Hepatocyte (in vitro differentiated cells): ENCODE data around the gene EXOC5. TPM values are rescaled to one million over a fixed set of nuclear protein-coding genes. Genes with fewer than 3 reads are reported as not detected.

Source experiments
- DNase-seq: peaks from one replicate; pipeline ENCODE4 v3.0.0-alpha.2; 2016; ENCODE audit warnings: low spot score
- H2AFZ ChIP-seq: fragments of 200-600 bp; sonication (generic); 2 replicates; pipeline ENCODE4 v1.6.0; 2016; ENCODE audit warnings: antibody characterized with exemption, mild to moderate bottlenecking
- H3K27ac ChIP-seq: fragments of 200-600 bp; sonication (generic); 2 replicates; pipeline ENCODE4 v1.5.1; 2016; ENCODE audit warnings: mild to moderate bottlenecking
- H3K27me3 ChIP-seq: fragments of 200-600 bp; sonication (generic); 2 replicates; pipeline ENCODE4 v1.6.1; 2016
- H3K36me3 ChIP-seq: fragments of 200-600 bp; sonication (generic); replicated peaks from 2 replicates; pipeline ENCODE4 v1.5.1; 2016; ENCODE audit warnings: low read depth; ENCODE audit not compliant: insufficient read depth
- H3K4me1 ChIP-seq: fragments of 200-600 bp; sonication (generic); 2 replicates; pipeline ENCODE4 v1.5.1; 2016; ENCODE audit warnings: mild to moderate bottlenecking, moderate library complexity; ENCODE audit not compliant: insufficient read depth
- H3K4me2 ChIP-seq: fragments of 200-600 bp; sonication (generic); 2 replicates; pipeline ENCODE4 v1.6.0; 2016
- H3K4me3 ChIP-seq: fragments of 200-600 bp; sonication (generic); 2 replicates; pipeline ENCODE4 v1.5.1; 2016; ENCODE audit warnings: mild to moderate bottlenecking
- H3K79me2 ChIP-seq: fragments of 200-600 bp; sonication (generic); 2 replicates; pipeline ENCODE4 v1.6.0; 2017; ENCODE audit warnings: mild to moderate bottlenecking
- H3K9me2 ChIP-seq: fragments of 200-600 bp; sonication (generic); replicated peaks from 2 replicates; pipeline ENCODE4 v1.6.0; 2017; ENCODE audit warnings: mild to moderate bottlenecking; ENCODE audit not compliant: insufficient read depth
- H3K9me3 ChIP-seq: fragments of 200-600 bp; sonication (generic); 2 replicates; pipeline ENCODE4 v1.5.1; 2016; ENCODE audit warnings: low read depth, mild to moderate bottlenecking
- H4K20me1 ChIP-seq: fragments of 200-600 bp; sonication (generic); 2 replicates; pipeline ENCODE4 v1.6.0; 2016; ENCODE audit warnings: mild to moderate bottlenecking; ENCODE audit not compliant: insufficient read depth, poor library complexity, severe bottlenecking
- CTCF ChIP-seq: fragments of 200-600 bp; sonication (generic); IDR thresholded peaks from 2 replicates; pipeline ENCODE4 v1.5.1; 2016; ENCODE audit warnings: antibody characterized with exemption, mild to moderate bottlenecking; ENCODE audit not compliant: poor library complexity
- EZH2 ChIP-seq: fragments of 200-600 bp; sonication (generic); IDR thresholded peaks from 2 replicates; pipeline ENCODE4 v1.6.1; 2016; ENCODE audit warnings: antibody characterized with exemption, mild to moderate bottlenecking, borderline replicate concordance
- EZH2phosphoT487 ChIP-seq: fragments of 200-600 bp; sonication (generic); IDR thresholded peaks from one replicate; pipeline ENCODE4 v1.6.1; 2018; ENCODE audit warnings: antibody characterized with exemption, mild to moderate bottlenecking, low read depth, moderate library complexity; ENCODE audit not compliant: unreplicated experiment, severe bottlenecking
- WGBS: methylation state at CpG from one replicate; pipeline ENCODE4 v1.1.6; 2016; ENCODE audit warnings: low lambda C conversion rate; ENCODE audit errors: missing lambda C conversion rate; 5-methylcytosine and 5-hydroxymethylcytosine counted together
- polyA plus RNA-seq: library from polyadenylated mRNA; unstranded; fragments of >200 nt; fragmentation: Nextera tagmentation; extraction: Ambion mirVana; gene quantifications from 2 replicates; pipeline ENCODE4 v1.2.1, GENCODE V29; 2016
- total RNA-seq: library from RNA; depleted of rRNA; stranded (reverse); fragments of >200 nt; gene quantifications from 2 replicates; pipeline ENCODE4 v1.2.3, GENCODE V29; 2014

EXOC5 gene
- total and polyA plus RNA-seq, 2 experiments from 2014 or later: 31.4 to 51.8 TPM

- TF ChIP-seq EZH2phosphoT487 (no peak), EZH2 (no peak), CTCF (no peak)
- DNase-seq: no peak
- Histone ChIP-seq H3K4me2 (no peak overlapping the region), H3K4me1 (no peaks in the 10 kb centered on the region), H3K27ac (no peak overlapping the region), H3K9me3 (no peaks in the 10 kb centered on the region), H3K36me3 (no peaks in the 10 kb centered on the region), H3K79me2 (peaks cover 36% of the 10 kb centered on the region), H3K4me3 (no peak overlapping the region), H2AFZ (no peak overlapping the region), H4K20me1 (peaks cover 10% of the 10 kb centered on the region), H3K27me3 (no peaks in the 10 kb centered on the region), H3K9me2 (no peaks in the 10 kb centered on the region)
- WGBS: 61% methylated on average over 2 of the region's 2 CpGs
Measured at GRCh38 chr14:57246933-57247657, 21.6 kb downstream of the EXOC5 start.

- Histone ChIP-seq H3K9me2 (no peaks in the 10 kb centered on the region), H2AFZ (no peak overlapping the region), H3K27ac (no peak overlapping the region), H4K20me1 (peaks cover 8% of the 10 kb centered on the region), H3K9me3 (no peaks in the 10 kb centered on the region), H3K36me3 (no peaks in the 10 kb centered on the region), H3K4me3 (no peak overlapping the region), H3K27me3 (no peaks in the 10 kb centered on the region), H3K79me2 (peaks cover 24% of the 10 kb centered on the region), H3K4me1 (no peaks in the 10 kb centered on the region), H3K4me2 (no peak overlapping the region)
- 91% methylated on average over 2 of the region's 2 CpGs for WGBS
- TF ChIP-seq CTCF (no peak), EZH2 (no peak), EZH2phosphoT487 (no peak)
- no peak for DNase-seq
Measured at GRCh38 chr14:57245941-57246340, 22.8 kb downstream of the EXOC5 start.

GRCh38 chr14:57244106-57244505 is 24.6 kb downstream of the EXOC5 start:
- Histone ChIP-seq H3K27me3 (no peaks in the 10 kb centered on the region), H4K20me1 (no peaks in the 10 kb centered on the region), H2AFZ (no peak overlapping the region), H3K4me2 (no peak overlapping the region), H3K9me3 (no peaks in the 10 kb centered on the region), H3K4me1 (no peaks in the 10 kb centered on the region), H3K4me3 (no peak overlapping the region), H3K27ac (no peak overlapping the region), H3K36me3 (no peaks in the 10 kb centered on the region), H3K9me2 (no peaks in the 10 kb centered on the region), H3K79me2 (peaks cover 6% of the 10 kb centered on the region)
- TF ChIP-seq EZH2phosphoT487 (no peak), EZH2 (no peak), CTCF (no peak)
- 84% methylated on average over 2 of the region's 2 CpGs for WGBS
- no peak for DNase-seq
